AG04450 (cell line): ENCODE results near the gene SLC8A1. TPM values are rescaled to one million over a fixed set of nuclear protein-coding genes. Genes with fewer than 3 reads are reported as not detected.

Experiments
- CTCF ChIA-PET: fragments of 300-600, 350-600 bp; formaldehyde crosslinking; extraction: SDS; loops from one replicate; lab custom pipeline; 2022; ENCODE audit warnings: antibody characterized with exemption, inconsistent platforms; lab: Charles Lee
- POLR2A ChIA-PET: fragments of 350-600 bp; formaldehyde crosslinking; extraction: SDS; loops from one replicate; lab custom pipeline; 2021; ENCODE audit warnings: antibody characterized with exemption, inconsistent platforms; lab: Yijun Ruan, JAX
- DNase-seq: peaks from one replicate; pipeline ENCODE4 v3.0.0-alpha.2; 2011; ENCODE audit warnings: low read depth, low spot score
- H3K27ac ChIP-seq: one replicate; pipeline ENCODE4 v1.5.1; 2012; ENCODE audit warnings: low read depth, low read length, control low read depth
- H3K27me3 ChIP-seq: one replicate; pipeline ENCODE4 v1.6.0; 2012; ENCODE audit warnings: low read length; ENCODE audit not compliant: control insufficient read depth, insufficient read depth
- H3K4me3 ChIP-seq: 2 replicates; pipeline ENCODE4 v1.5.1; 2011; ENCODE audit warnings: mild to moderate bottlenecking, low read depth, low read length, control low read depth
- H3K9me3 ChIP-seq: 2 replicates; pipeline ENCODE4 v1.5.1; 2012; ENCODE audit warnings: low read length; ENCODE audit not compliant: control insufficient read depth, insufficient read depth
- polyA plus RNA-seq: library from polyadenylated mRNA; depleted of rRNA; stranded (reverse); fragments of >200 nt; gene quantifications from 2 replicates; pipeline ENCODE4 v1.2.3, GENCODE V29; 2011
- TF ChIP-seq, protein P1 (sequence below): IDR thresholded peaks from 2 replicates; pipeline ENCODE4 v1.5.1; 2011; ENCODE audit warnings: low read depth, low read length, control low read depth, inconsistent platforms

The SLC8A1 gene
- polyA plus RNA-seq, 1 experiment: 19.3 TPM

DNA sequence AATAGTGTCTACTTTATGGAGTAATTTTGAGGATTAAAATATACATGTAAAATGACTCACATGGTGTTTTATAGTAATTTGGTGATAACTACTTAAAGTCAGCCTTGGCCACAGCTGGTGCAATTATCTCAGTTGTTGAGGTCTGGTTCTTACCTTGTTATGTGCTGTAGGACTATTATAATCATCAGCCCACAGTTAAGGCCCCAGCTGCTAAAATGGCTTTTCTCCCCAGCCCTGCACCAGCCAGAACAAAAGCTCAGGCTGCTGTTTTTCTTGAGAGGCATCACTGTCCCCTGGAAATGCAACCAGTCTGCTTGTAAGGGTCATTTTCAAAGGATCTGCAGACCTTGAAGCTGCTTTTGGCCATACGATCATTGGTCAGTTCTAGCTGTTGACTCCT lies 389.5 kb downstream of the SLC8A1 start:
- ChIA-PET CTCF (interaction anchor here (0.7 kb wide), 1 partner anchor 40 kb away, joined by 3 read pairs; no protein-coding TSS in a partner anchor), POLR2A (no interaction called here)
- TF ChIP-seq, protein P1, sequence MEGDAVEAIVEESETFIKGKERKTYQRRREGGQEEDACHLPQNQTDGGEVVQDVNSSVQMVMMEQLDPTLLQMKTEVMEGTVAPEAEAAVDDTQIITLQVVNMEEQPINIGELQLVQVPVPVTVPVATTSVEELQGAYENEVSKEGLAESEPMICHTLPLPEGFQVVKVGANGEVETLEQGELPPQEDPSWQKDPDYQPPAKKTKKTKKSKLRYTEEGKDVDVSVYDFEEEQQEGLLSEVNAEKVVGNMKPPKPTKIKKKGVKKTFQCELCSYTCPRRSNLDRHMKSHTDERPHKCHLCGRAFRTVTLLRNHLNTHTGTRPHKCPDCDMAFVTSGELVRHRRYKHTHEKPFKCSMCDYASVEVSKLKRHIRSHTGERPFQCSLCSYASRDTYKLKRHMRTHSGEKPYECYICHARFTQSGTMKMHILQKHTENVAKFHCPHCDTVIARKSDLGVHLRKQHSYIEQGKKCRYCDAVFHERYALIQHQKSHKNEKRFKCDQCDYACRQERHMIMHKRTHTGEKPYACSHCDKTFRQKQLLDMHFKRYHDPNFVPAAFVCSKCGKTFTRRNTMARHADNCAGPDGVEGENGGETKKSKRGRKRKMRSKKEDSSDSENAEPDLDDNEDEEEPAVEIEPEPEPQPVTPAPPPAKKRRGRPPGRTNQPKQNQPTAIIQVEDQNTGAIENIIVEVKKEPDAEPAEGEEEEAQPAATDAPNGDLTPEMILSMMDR: no peak
- Histone ChIP-seq H3K27me3 (no peaks in the 10 kb centered on the region), H3K4me3 (no peak overlapping the region), H3K27ac (no peak overlapping the region), H3K9me3 (peaks cover 8% of the 10 kb centered on the region)
- DNase-seq: no peak

DNA sequence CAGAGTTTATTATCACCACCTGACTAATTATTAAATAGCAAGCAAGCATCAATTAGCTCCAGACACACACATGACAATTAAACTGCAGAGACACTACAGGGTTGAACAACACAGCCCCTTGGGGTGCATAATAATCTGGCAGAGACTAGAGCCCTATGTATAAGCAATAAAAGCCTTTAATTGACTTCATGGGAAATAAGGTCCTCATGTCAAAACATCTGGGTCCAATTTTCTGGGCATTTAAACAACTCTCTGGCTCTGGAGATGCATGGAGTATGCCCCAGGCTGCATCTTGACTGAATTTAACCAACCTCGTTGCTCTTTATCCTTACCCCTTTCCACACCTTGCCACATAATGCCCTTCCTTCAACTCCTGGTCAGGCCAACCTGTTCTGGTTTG lies 402.1 kb downstream of the SLC8A1 start:
- TF ChIP-seq, protein P1: no peak
- no peak for DNase-seq
- CTCF ChIA-PET: no interaction called here
- Histone ChIP-seq H3K9me3 (no peaks in the 10 kb centered on the region), H3K27me3 (no peaks in the 10 kb centered on the region), H3K4me3 (no peak overlapping the region), H3K27ac (no peak overlapping the region)
- POLR2A ChIA-PET: no interaction called here

DNA sequence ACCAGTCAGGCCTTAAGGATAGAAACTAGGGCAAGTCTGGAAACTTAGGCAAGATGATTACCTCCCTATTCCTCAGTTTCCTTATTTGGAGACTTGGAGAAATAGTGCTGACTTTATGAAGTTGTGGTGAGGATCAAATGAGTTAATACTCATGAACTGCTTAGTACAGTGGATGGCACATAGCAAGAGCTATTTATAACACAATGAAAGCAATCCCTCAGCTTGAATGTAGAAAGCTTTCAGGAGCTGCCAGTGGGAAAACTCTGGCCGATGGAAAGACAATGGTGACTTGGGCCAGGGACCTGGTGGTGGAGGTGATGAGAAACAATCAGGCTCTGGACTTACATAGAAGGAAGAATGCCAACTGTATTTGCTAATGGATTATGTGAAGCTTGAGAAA lies 403.4 kb downstream of the SLC8A1 start:
- no peaks in the 10 kb centered on the region for H3K9me3 ChIP-seq
- no peak for DNase-seq
- H3K4me3 ChIP-seq: no peak overlapping the region
- CTCF ChIA-PET: interaction anchor here (0.8 kb wide), 1 partner anchor 9 kb away, joined by 3 read pairs; no protein-coding TSS in a partner anchor
- H3K27me3 ChIP-seq: no peaks in the 10 kb centered on the region
- TF ChIP-seq, protein P1: no peak
- POLR2A ChIA-PET: no interaction called here
- no peak overlapping the region for H3K27ac ChIP-seq

DNA sequence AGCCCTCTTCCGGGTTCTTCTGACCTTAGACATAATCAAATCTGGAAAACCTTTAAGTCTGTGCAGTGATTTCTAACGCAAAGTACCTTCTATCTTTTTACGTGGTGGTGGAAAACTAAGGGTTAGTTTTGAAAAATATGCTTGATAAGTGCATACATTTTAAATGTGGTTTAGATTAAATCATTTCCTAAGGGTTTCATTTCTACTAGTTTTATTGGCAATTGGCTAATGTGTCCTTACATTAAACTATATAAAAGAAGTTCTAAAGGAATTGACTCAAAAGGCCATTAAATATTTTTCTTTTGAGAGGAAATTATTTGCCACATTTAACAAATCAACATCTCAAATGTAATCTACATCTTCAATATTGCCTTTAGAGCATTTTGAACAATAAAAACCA lies 404.5 kb downstream of the SLC8A1 start:
- no peak overlapping the region for H3K4me3 ChIP-seq
- no peak overlapping the region for H3K27ac ChIP-seq
- H3K9me3 ChIP-seq: no peaks in the 10 kb centered on the region
- CTCF ChIA-PET: no interaction called here
- no peaks in the 10 kb centered on the region for H3K27me3 ChIP-seq
- no peak for DNase-seq
- TF ChIP-seq, protein P1: no peak
- POLR2A ChIA-PET: no interaction called here
